Activated CD4-positive, alpha-beta T cell treated with anti-CD3 and anti-CD28 coated beads for 36 hours (primary cell): ENCODE results near the gene ALG12. TPM values are rescaled to one million over a fixed set of nuclear protein-coding genes. Genes with fewer than 3 reads are reported as not detected.

Experiments
- ATAC-seq: fragments of 200-7000 bp; cut with Tn5 transposase; one replicate; pipeline ENCODE4 v1.10.0; 2021; ENCODE audit warnings: mild to moderate bottlenecking, moderate library complexity
- CTCF ChIA-PET: fragments of 350-600 bp; sonication (Branson Sonifier 250); formaldehyde crosslinking; loops from one replicate; lab custom pipeline; 2021; ENCODE audit warnings: antibody characterized with exemption; lab: Charles Lee
- POLR2A ChIA-PET: fragments of 350-600 bp; sonication (Branson Sonifier 250); formaldehyde crosslinking; loops from one replicate; lab custom pipeline; 2021; ENCODE audit warnings: antibody characterized with exemption, inconsistent platforms; lab: Charles Lee
- DNase-seq: peaks from one replicate; pipeline ENCODE4 v3.0.0-alpha.2; 2020
- H3K27ac Mint-ChIP-seq: one replicate; pipeline ENCODE4 v1.8.0; 2021; ENCODE audit warnings: mixed read lengths
- H3K27me3 Mint-ChIP-seq: one replicate; pipeline ENCODE4 v1.8.0; 2021; ENCODE audit warnings: mixed read lengths
- H3K36me3 Mint-ChIP-seq: one replicate; pipeline ENCODE4 v1.8.0; 2021; ENCODE audit warnings: low read depth, mixed read lengths
- H3K4me1 Mint-ChIP-seq: one replicate; pipeline ENCODE4 v1.8.0; 2021; ENCODE audit warnings: mixed read lengths
- H3K4me3 Mint-ChIP-seq: one replicate; pipeline ENCODE4 v1.8.0; 2021; ENCODE audit warnings: mild to moderate bottlenecking, moderate library complexity, mixed read lengths
- H3K9me3 Mint-ChIP-seq: one replicate; pipeline ENCODE4 v1.8.0; 2021; ENCODE audit warnings: low read depth, mixed read lengths
- intact Hi-C, 2 experiments: fragments of 100-400 bp; cut with DNase I in 1 of 2; cut with micrococcal nuclease in 1 of 2; formaldehyde crosslinking; loops; one replicate each; pipeline versions ENCODE4 v1.14.2 to v1.15.1; 2022 to 2024; cut with DNase I, micrococcal nuclease
- total RNA-seq, 2 experiments: library from RNA; stranded (reverse); gene quantifications; one replicate each; pipeline ENCODE4 v1.2.3, GENCODE V29; 2021

The ALG12 gene
- total RNA-seq, 2 experiments from 2014 or later, result 13.6 to 13.7 TPM

GRCh38 chr22:49944399-49944891, 26.2 kb upstream of the ALG12 start:
- Mint-ChIP-seq H3K27me3 (no peaks in the 10 kb centered on the region), H3K27ac (peak overlapping the region; percentile 13), H3K36me3 (no peaks in the 10 kb centered on the region), H3K4me3 (no peak overlapping the region), H3K9me3 (no peaks in the 10 kb centered on the region), H3K4me1 (peaks cover 10% of the 10 kb centered on the region)
- DNase-seq (no peak), ATAC-seq (no peak)
- POLR2A ChIA-PET, result no interaction called here
- intact Hi-C loops, result no loop called here
- CTCF ChIA-PET, result no interaction called here

- ChIA-PET POLR2A (no interaction called here), CTCF (no interaction called here)
- Mint-ChIP-seq H3K9me3 (no peaks in the 10 kb centered on the region), H3K36me3 (no peaks in the 10 kb centered on the region), H3K4me1 (peaks cover 15% of the 10 kb centered on the region), H3K27ac (no peak overlapping the region), H3K4me3 (no peak overlapping the region), H3K27me3 (no peaks in the 10 kb centered on the region)
- DNase-seq, result peak; percentile 31
- intact Hi-C loops, result no loop called here
- ATAC-seq, result no peak
Observed at GRCh38 chr22:49943771-49944398, 25.6 kb upstream of the ALG12 start.

GRCh38 chr22:49943405-49943765, 25.1 kb upstream of the ALG12 start:
- no peak for DNase-seq
- Mint-ChIP-seq H3K4me3 (no peak overlapping the region), H3K9me3 (no peaks in the 10 kb centered on the region), H3K27me3 (no peaks in the 10 kb centered on the region), H3K4me1 (peaks cover 16% of the 10 kb centered on the region), H3K36me3 (no peaks in the 10 kb centered on the region), H3K27ac (no peak overlapping the region)
- no peak for ATAC-seq
- ChIA-PET POLR2A (no interaction called here), CTCF (no interaction called here)
- intact Hi-C loops, result no loop called here

GRCh38 chr22:49942565-49943404, 24.5 kb upstream of the ALG12 start:
- DNase-seq (peak; percentile 27), ATAC-seq (peak; percentile 37)
- H3K9me3 Mint-ChIP-seq, result no peaks in the 10 kb centered on the region
- H3K27me3 Mint-ChIP-seq, result no peaks in the 10 kb centered on the region
- CTCF ChIA-PET, result no interaction called here
- POLR2A ChIA-PET, result no interaction called here
- H3K4me1 Mint-ChIP-seq, result peaks cover 16% of the 10 kb centered on the region
- no peak overlapping the region for H3K27ac Mint-ChIP-seq
- H3K4me3 Mint-ChIP-seq, result no peak overlapping the region
- no peaks in the 10 kb centered on the region for H3K36me3 Mint-ChIP-seq
- intact Hi-C loops, result no loop called here

- intact Hi-C loops, result no loop called here
Observed at GRCh38 chr22:49941507-49942316, 23.5 kb upstream of the ALG12 start.

GRCh38 chr22:49938565-49939136, 20.4 kb upstream of the ALG12 start:
- CTCF ChIA-PET, result no interaction called here
- intact Hi-C loops, result loop anchor here in 1 of 2 experiments (10.0 kb wide), 1 partner anchor 256 kb away; no protein-coding TSS in a partner anchor
- no peaks in the 10 kb centered on the region for H3K27me3 Mint-ChIP-seq

More at GRCh38 chr22:49941507-49942316, 23.5 kb upstream of the ALG12 start:
- H3K36me3 Mint-ChIP-seq, result no peaks in the 10 kb centered on the region
- H3K4me1 Mint-ChIP-seq, result peaks cover 25% of the 10 kb centered on the region
- ChIA-PET POLR2A (interaction anchor here (0.6 kb wide), 1 partner anchor 75 kb away, joined by 3 read pairs; no protein-coding TSS in a partner anchor), CTCF (no interaction called here)
- DNase-seq (no peak), ATAC-seq (no peak)
- no peak overlapping the region for H3K4me3 Mint-ChIP-seq
- no peaks in the 10 kb centered on the region for H3K27me3 Mint-ChIP-seq
- no peak overlapping the region for H3K27ac Mint-ChIP-seq
- no peaks in the 10 kb centered on the region for H3K9me3 Mint-ChIP-seq

GRCh38 chr22:49937758-49938564, 19.7 kb upstream of the ALG12 start:
- H3K4me1 Mint-ChIP-seq, result peaks cover 33% of the 10 kb centered on the region

More at GRCh38 chr22:49938565-49939136, 20.4 kb upstream of the ALG12 start:
- no peak for DNase-seq
- ATAC-seq, result no peak
- Mint-ChIP-seq H3K36me3 (no peaks in the 10 kb centered on the region), H3K27ac (peak overlapping the region; percentile 25), H3K4me1 (peaks cover 26% of the 10 kb centered on the region), H3K9me3 (no peaks in the 10 kb centered on the region), H3K4me3 (no peak overlapping the region)
- POLR2A ChIA-PET, result interaction anchor here (3.2 kb wide), 1 partner anchor 23 kb away, joined by 46 read pairs; the partner anchor contains the start of gene PIM3

GRCh38 chr22:49936973-49937757, 18.9 kb upstream of the ALG12 start:
- Mint-ChIP-seq H3K9me3 (no peaks in the 10 kb centered on the region), H3K4me1 (peaks cover 37% of the 10 kb centered on the region), H3K36me3 (peaks cover 3% of the 10 kb centered on the region), H3K4me3 (peak overlapping the region; percentile 64), H3K27me3 (no peaks in the 10 kb centered on the region), H3K27ac (peak overlapping the region; percentile 85)
- ChIA-PET CTCF (no interaction called here), POLR2A (interaction anchor here (0.8 to 3.2 kb wide), 3 partner anchors 14 to 29 kb away, joined by 3 to 46 read pairs (median 15); partner anchors contain the start of gene PIM3)
- intact Hi-C loops, result loop anchor here (1.0 to 10.0 kb wide), 6 partner anchors 19 to 258 kb away; partner anchors contain the start of genes PIM3 (in 2 of the 2), ALG12 (in 1 of the 2), CRELD2 (in 1 of the 2) and ZBED4 (in 1 of the 2)
- no peak for ATAC-seq
- DNase-seq, result no peak

More at GRCh38 chr22:49937758-49938564, 19.7 kb upstream of the ALG12 start:
- DNase-seq (no peak), ATAC-seq (no peak)
- Mint-ChIP-seq H3K4me3 (no peak overlapping the region), H3K9me3 (no peaks in the 10 kb centered on the region), H3K36me3 (peaks cover 3% of the 10 kb centered on the region), H3K27ac (no peak overlapping the region), H3K27me3 (no peaks in the 10 kb centered on the region)
- ChIA-PET CTCF (no interaction called here), POLR2A (interaction anchor here (0.8 to 3.2 kb wide), 3 partner anchors 13 to 29 kb away, joined by 3 to 46 read pairs (median 15); partner anchors contain the start of gene PIM3)
- intact Hi-C loops, result loop anchor here (2.0 to 10.0 kb wide), 2 partner anchors 33 to 257 kb away; no protein-coding TSS in a partner anchor
